Parathyroid adenoma (tissue), 2 donors: ENCODE data around the gene FMR1.

Source experiments
- H2AFZ ChIP-seq: fragments of 300-600 bp; sonication (generic); one replicate; pipeline ENCODE4 v1.7.0; 2017; ENCODE audit warnings: antibody characterized with exemption, mild to moderate bottlenecking
- H3K27ac ChIP-seq: fragments of 300-600 bp; sonication (generic); one replicate; pipeline ENCODE4 v1.7.0; 2017
- H3K27me3 ChIP-seq: fragments of 300-600 bp; sonication (generic); one replicate; pipeline ENCODE4 v1.7.0; 2017; ENCODE audit warnings: low read length; ENCODE audit not compliant: control insufficient read depth, insufficient read depth
- H3K36me3 ChIP-seq: fragments of 300-600 bp; sonication (generic); one replicate; pipeline ENCODE4 v1.7.0; 2017; ENCODE audit warnings: low read length; ENCODE audit not compliant: control insufficient read depth, insufficient read depth
- H3K4me1 ChIP-seq: fragments of 300-600 bp; sonication (generic); one replicate; pipeline ENCODE4 v1.7.0; 2017; ENCODE audit warnings: control low read depth
- H3K4me2 ChIP-seq: fragments of 300-600 bp; sonication (generic); one replicate; pipeline ENCODE4 v1.7.0; 2017; ENCODE audit warnings: low read length
- H3K4me3 ChIP-seq: fragments of 300-600 bp; sonication (generic); one replicate; pipeline ENCODE4 v1.7.0; 2017; ENCODE audit warnings: low read depth, low read length
- H3K79me2 ChIP-seq: fragments of 300-600 bp; sonication (generic); one replicate; pipeline ENCODE4 v1.7.0; 2017; ENCODE audit warnings: control low read depth
- H3K9ac ChIP-seq: fragments of 300-600 bp; sonication (generic); one replicate; pipeline ENCODE4 v1.7.0; 2017; ENCODE audit warnings: mild to moderate bottlenecking
- H3K9me3 ChIP-seq: fragments of 300-600 bp; sonication (generic); one replicate; pipeline ENCODE4 v1.7.0; 2017; ENCODE audit warnings: low read length; ENCODE audit not compliant: control insufficient read depth
- CTCF ChIP-seq: fragments of 300-600 bp; sonication (generic); IDR thresholded peaks from one replicate; pipeline ENCODE4 v1.7.0; 2017; ENCODE audit warnings: antibody characterized with exemption, mild to moderate bottlenecking
- donor health status: primary hyperparathyroidism.

FMR1 gene

GRCh38 chrX:147911192-147912022 lies at the start of gene FMR1:
FMR1 (plus strand) TSS chrX:147911919; CDS start chrX:147912180, 261 bp downstream.
- H3K27me3 ChIP-seq, result no peaks in the 10 kb centered on the region
- H2AFZ ChIP-seq, result peak within 1 kb of the TSS; percentile 79
- no peaks in the 10 kb centered on the region for H3K36me3 ChIP-seq

GRCh38 chrX:147875866-147876596 lies 35.7 kb upstream of the FMR1 start:
- Histone ChIP-seq H3K79me2 (no peaks in the 10 kb centered on the region), H3K4me2 (no peak overlapping the region), H3K4me3 (no peak overlapping the region), H3K27me3 (no peaks in the 10 kb centered on the region), H3K9me3 (no peaks in the 10 kb centered on the region), H2AFZ (no peak overlapping the region), H3K36me3 (no peaks in the 10 kb centered on the region), H3K9ac (no peak overlapping the region), H3K27ac (no peak overlapping the region), H3K4me1 (no peaks in the 10 kb centered on the region)
- no peak for TF ChIP-seq CTCF

More at GRCh38 chrX:147911192-147912022, at the start of gene FMR1:
- no peak for TF ChIP-seq CTCF
- H3K79me2 ChIP-seq, result peaks cover 7% of the 10 kb centered on the region
- H3K4me3 ChIP-seq, result peak within 1 kb of the TSS; percentile 85
- peak within 1 kb of the TSS; percentile 90 for H3K27ac ChIP-seq
- peak within 1 kb of the TSS; percentile 62 for H3K4me2 ChIP-seq
- no peaks in the 10 kb centered on the region for H3K4me1 ChIP-seq
- no peaks in the 10 kb centered on the region for H3K9me3 ChIP-seq
- H3K9ac ChIP-seq, result peak within 1 kb of the TSS; percentile 84

- no peak overlapping the region for H2AFZ ChIP-seq
- H3K27me3 ChIP-seq, result no peaks in the 10 kb centered on the region
- H3K4me2 ChIP-seq, result no peak overlapping the region
- no peak overlapping the region for H3K4me3 ChIP-seq
- no peaks in the 10 kb centered on the region for H3K79me2 ChIP-seq
- no peak overlapping the region for H3K27ac ChIP-seq
- no peaks in the 10 kb centered on the region for H3K4me1 ChIP-seq
- no peak for TF ChIP-seq CTCF
- no peak overlapping the region for H3K9ac ChIP-seq
- no peaks in the 10 kb centered on the region for H3K36me3 ChIP-seq
- no peaks in the 10 kb centered on the region for H3K9me3 ChIP-seq
Observed at GRCh38 chrX:147876849-147877646, 34.7 kb upstream of the FMR1 start.

- Histone ChIP-seq H3K4me1 (no peaks in the 10 kb centered on the region), H3K9me3 (no peaks in the 10 kb centered on the region), H3K9ac (no peak overlapping the region), H3K4me2 (no peak overlapping the region), H3K27ac (no peak overlapping the region), H3K27me3 (no peaks in the 10 kb centered on the region), H3K36me3 (no peaks in the 10 kb centered on the region), H3K79me2 (no peaks in the 10 kb centered on the region), H2AFZ (no peak overlapping the region), H3K4me3 (no peak overlapping the region)
- no peak for TF ChIP-seq CTCF
Observed at GRCh38 chrX:147877726-147878125, 34.0 kb upstream of the FMR1 start.
